Measurements from ENCODE around the gene COG7. TPM values are rescaled to one million over a fixed set of nuclear protein-coding genes. Genes with fewer than 3 reads are reported as not detected.
"Not testable (repeated sequence)": the region's sequence is repeated elsewhere in the genome, so short reads cannot be mapped to it uniquely, and the experiment has no call there.

Gene COG7
- total RNA-seq, 5 donors from 2014 or later (not counting 1 experiment from before 2014, with no cell fraction given) = 15.8 to 23.2 (median 22.4) TPM

DNA sequence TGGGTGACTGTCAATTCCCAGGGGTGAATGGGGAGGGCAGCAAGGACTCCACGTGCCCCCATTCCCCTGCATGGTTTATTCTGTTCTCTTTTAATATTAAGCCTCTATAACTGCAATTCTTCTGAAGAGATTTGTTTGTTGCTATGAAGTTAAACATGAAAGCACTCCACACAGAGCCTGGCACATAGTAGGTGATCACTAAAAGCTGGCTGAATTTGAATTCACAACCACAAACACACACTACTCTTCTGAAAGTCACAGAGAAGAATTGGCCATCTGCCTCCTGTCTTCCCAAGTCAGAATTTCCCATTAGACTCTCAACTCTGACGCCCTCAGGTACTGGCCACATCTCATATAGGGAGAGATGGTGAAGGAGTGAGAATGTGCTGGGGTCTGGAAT, 55.5 kb downstream of the COG7 start:
- no CpG with 5 or more reads among the region's 2 CpGs for WGBS (ENCODE audit: insufficient coverage)
- H3K27ac ChIP-seq (ENCODE audit: low read length) = no peak overlapping the region
- H3K36me3 Mint-ChIP-seq = peaks cover 75% of the 10 kb centered on the region
- H3K4me1 ChIP-seq (ENCODE audit: control insufficient read depth in 1 of 2, extremely low read depth in 1 of 2, insufficient read depth in 2 of 2, low read length in 2 of 2) = no peaks in the 10 kb centered on the region
- no peak overlapping the region for H3K27ac Mint-ChIP-seq
- peaks cover 3 to 69% of the 10 kb centered on the region in 2 donors for H3K36me3 ChIP-seq (ENCODE audit: control insufficient read depth in 2 of 2, extremely low read depth in 1 of 2, insufficient read depth in 1 of 2, low read length in 1 of 2)
- no peaks in the 10 kb centered on the region for H3K4me1 Mint-ChIP-seq
- CTCF ChIA-PET = no interaction called here
- H3K27me3 Mint-ChIP-seq = no peaks in the 10 kb centered on the region
- ATAC-seq (replicated peaks in 1 of 4) (no peak), DNase-seq (no peak)
- no peak overlapping the region for H3K4me3 ChIP-seq (ENCODE audit: control insufficient read depth in 1 of 2, extremely low read depth in 1 of 2, low read length in 1 of 2)
- POLR2A ChIA-PET = no interaction called here
- H3K9me3 ChIP-seq = no peaks in the 10 kb centered on the region
- H3K9me3 Mint-ChIP-seq = no peaks in the 10 kb centered on the region
- H3K4me3 Mint-ChIP-seq = no peak overlapping the region
- no peaks in the 10 kb centered on the region for H3K27me3 ChIP-seq (replicated peaks in 1 of 2; ENCODE audit: control insufficient read depth in 2 of 2, extremely low read depth in 1 of 2, insufficient read depth in 2 of 2, low read length in 1 of 2)

DNA sequence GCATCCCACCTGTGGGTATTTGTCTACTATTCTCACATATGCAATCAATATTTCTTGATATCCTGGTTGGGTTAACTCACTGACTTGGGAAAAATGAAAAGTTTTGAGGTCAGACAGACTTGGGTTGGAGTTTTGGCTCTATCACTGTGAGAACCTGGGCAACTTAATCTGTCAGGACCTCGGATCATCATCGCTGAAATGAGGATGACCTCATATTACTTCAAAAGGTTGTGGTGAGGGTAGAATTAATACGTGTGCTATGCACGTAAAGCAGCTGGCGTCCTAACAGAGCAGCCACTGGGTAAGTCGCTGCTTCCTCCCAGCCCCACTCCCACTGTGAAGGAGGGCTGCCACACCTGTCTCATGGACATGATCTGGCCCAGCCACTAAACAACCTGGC, 57.3 kb downstream of the COG7 start:
- WGBS (ENCODE audit: insufficient coverage) = no CpG with 5 or more reads among the region's 6 CpGs
- H3K4me3 ChIP-seq (ENCODE audit: control insufficient read depth in 1 of 2, extremely low read depth in 1 of 2, low read length in 1 of 2) = no peak overlapping the region
- POLR2A ChIA-PET = no interaction called here

DNA sequence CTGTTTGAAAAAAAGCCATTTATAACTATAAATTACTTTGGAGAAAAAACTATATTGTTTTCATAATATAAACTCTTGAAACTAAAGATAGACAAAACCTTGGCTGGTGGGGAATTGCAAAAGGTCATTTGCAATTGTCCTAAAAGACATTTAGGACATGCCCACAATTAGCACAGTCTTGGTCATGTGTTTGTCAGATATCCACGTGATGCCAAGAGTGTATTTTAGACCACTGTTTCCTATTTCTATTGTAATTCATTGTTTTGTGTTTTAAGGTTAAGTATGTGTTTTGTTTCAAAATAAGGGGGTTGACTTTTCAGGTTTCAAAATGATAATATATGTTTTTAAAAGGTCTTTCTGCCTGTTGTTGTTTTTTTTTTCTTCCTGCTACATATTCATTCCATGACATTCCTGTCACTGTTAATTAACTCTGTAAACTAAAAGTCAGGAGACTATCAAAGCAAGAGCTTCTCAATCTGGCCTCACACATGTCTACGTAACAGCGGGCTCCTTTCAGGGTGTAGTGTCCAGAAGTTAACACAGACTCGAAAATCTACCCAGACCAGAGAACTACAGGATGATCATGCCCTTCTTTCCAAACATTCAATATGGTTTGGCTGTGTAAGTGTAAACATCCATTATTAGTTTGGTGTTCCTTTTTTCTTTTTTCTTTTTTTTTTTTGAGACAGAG, 58.7 kb downstream of the COG7 start:
- no peak for DNase-seq
- Mint-ChIP-seq H3K4me3 (no peak overlapping the region), H3K4me1 (no peaks in the 10 kb centered on the region), H3K27me3 (no peaks in the 10 kb centered on the region), H3K27ac (no peak overlapping the region), H3K9me3 (no peaks in the 10 kb centered on the region), H3K36me3 (peaks cover 73% of the 10 kb centered on the region)
- no peak for ATAC-seq (replicated peaks in 1 of 4)
- ChIA-PET CTCF (no interaction called here), POLR2A (no interaction called here)
- H3K36me3 ChIP-seq (ENCODE audit: control insufficient read depth in 2 of 2, extremely low read depth in 1 of 2, insufficient read depth in 1 of 2, low read length in 1 of 2) = peaks cover 18 to 66% of the 10 kb centered on the region in 2 donors
- H3K4me1 ChIP-seq (ENCODE audit: control insufficient read depth in 1 of 2, extremely low read depth in 1 of 2, insufficient read depth in 2 of 2, low read length in 2 of 2) = no peaks in the 10 kb centered on the region
- no peaks in the 10 kb centered on the region for H3K27me3 ChIP-seq (replicated peaks in 1 of 2; ENCODE audit: control insufficient read depth in 2 of 2, extremely low read depth in 1 of 2, insufficient read depth in 2 of 2, low read length in 1 of 2)
- H3K27ac ChIP-seq (ENCODE audit: low read length) = no peak overlapping the region
- H3K4me3 ChIP-seq (ENCODE audit: control insufficient read depth in 1 of 2, extremely low read depth in 1 of 2, low read length in 1 of 2) = no peak overlapping the region
- no CpG with 5 or more reads among the region's 4 CpGs for WGBS (ENCODE audit: insufficient coverage)
- no peaks in the 10 kb centered on the region for H3K9me3 ChIP-seq

More for the DNA sequence above, 57.3 kb downstream of the COG7 start:
- ATAC-seq (replicated peaks in 1 of 4) (no peak), DNase-seq (no peak)
- Mint-ChIP-seq H3K4me3 (no peak overlapping the region), H3K27ac (no peak overlapping the region), H3K4me1 (no peaks in the 10 kb centered on the region), H3K27me3 (no peaks in the 10 kb centered on the region), H3K9me3 (no peaks in the 10 kb centered on the region), H3K36me3 (peaks cover 80% of the 10 kb centered on the region)
- CTCF ChIA-PET = no interaction called here
- Histone ChIP-seq H3K9me3 (no peaks in the 10 kb centered on the region), H3K4me1 (ENCODE audit: control insufficient read depth in 1 of 2, extremely low read depth in 1 of 2, insufficient read depth in 2 of 2, low read length in 2 of 2) (no peaks in the 10 kb centered on the region), H3K27me3 (replicated peaks in 1 of 2; ENCODE audit: control insufficient read depth in 2 of 2, extremely low read depth in 1 of 2, insufficient read depth in 2 of 2, low read length in 1 of 2) (no peaks in the 10 kb centered on the region), H3K36me3 (ENCODE audit: control insufficient read depth in 2 of 2, extremely low read depth in 1 of 2, insufficient read depth in 1 of 2, low read length in 1 of 2) (peaks cover 18 to 73% of the 10 kb centered on the region in 2 donors), H3K27ac (ENCODE audit: low read length) (no peak overlapping the region)

DNA sequence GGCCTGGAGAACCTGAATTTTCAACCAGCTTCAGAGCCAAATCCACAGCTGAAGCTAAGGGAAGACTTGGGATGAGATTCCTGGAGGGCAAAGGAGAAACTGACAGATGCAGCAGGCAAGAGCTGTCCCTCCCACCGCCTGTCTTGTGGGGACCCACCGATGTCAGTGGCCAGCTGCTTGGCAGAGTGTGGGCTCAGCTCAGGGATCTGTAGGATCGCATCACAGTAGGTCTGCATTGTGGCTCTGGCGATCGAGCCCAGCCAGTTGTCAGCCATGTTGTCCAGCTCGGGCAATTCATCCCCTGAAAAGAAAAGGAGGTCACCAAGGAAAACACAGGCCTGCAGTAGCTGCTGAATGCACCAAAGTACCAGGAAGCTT, 60.8 kb downstream of the COG7 start:
- POLR2A ChIA-PET = no interaction called here
- peaks cover 69% of the 10 kb centered on the region for H3K36me3 Mint-ChIP-seq

DNA sequence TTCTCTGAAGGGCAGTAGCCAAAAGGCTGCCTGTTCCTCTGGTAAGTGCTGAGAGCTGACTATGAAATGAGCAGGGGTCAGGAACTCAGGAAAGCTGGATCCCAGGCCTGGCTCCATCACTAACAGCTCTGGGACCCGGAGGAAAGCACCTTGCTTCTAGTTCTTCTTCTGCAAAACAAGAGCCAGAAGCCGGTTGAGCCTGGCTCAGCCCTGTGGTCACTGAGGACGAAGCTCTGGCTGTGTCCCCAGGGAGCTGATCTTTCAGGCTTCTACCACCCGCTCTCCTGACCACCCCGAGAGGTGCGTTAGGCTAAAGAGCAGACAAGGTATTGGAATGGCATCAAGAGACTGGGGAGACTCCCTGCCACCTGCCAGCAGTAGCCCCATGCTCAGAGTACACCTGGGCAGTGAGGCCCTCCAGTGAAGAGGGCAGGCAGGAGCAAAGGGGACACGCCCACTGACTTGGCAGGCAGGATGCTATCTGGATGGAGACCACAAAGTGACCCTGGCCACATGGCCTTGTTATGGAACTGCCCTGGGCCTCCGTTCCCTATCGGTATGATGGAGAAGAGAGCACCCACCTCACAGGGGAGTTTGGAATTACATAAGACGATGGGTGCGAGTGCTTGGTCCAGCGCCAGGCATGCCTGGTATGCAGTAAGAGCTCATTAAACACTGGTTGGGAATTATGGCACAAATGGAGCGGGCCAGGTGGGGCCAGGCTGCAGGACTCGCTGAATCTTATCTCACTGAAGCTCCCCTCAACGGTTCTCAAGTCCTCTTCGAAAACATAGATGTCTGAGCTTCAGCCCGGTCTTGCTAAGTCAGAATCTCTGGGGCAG, 61.4 kb downstream of the COG7 start:
- no peak overlapping the region for H3K27ac ChIP-seq (ENCODE audit: low read length)
- 97% methylated on average over 12 of the region's 17 CpGs for WGBS (ENCODE audit: insufficient coverage)
- no peaks in the 10 kb centered on the region for H3K4me1 Mint-ChIP-seq
- no peaks in the 10 kb centered on the region for H3K27me3 ChIP-seq (replicated peaks in 1 of 2; ENCODE audit: control insufficient read depth in 2 of 2, extremely low read depth in 1 of 2, insufficient read depth in 2 of 2, low read length in 1 of 2)
- no peaks in the 10 kb centered on the region for H3K27me3 Mint-ChIP-seq
- no peak overlapping the region for H3K4me3 Mint-ChIP-seq
- H3K4me1 ChIP-seq (ENCODE audit: control insufficient read depth in 1 of 2, extremely low read depth in 1 of 2, insufficient read depth in 2 of 2, low read length in 2 of 2) = no peaks in the 10 kb centered on the region
- H3K27ac Mint-ChIP-seq = no peak overlapping the region
- H3K4me3 ChIP-seq (ENCODE audit: control insufficient read depth in 1 of 2, extremely low read depth in 1 of 2, low read length in 1 of 2) = no peak overlapping the region
- H3K36me3 Mint-ChIP-seq = peaks cover 63% of the 10 kb centered on the region
- no peak for DNase-seq
- CTCF ChIA-PET = no interaction called here
- peaks cover 19 to 51% of the 10 kb centered on the region in 2 donors for H3K36me3 ChIP-seq (ENCODE audit: control insufficient read depth in 2 of 2, extremely low read depth in 1 of 2, insufficient read depth in 1 of 2, low read length in 1 of 2)
- no peak for ATAC-seq (replicated peaks in 1 of 4)
- no peaks in the 10 kb centered on the region for H3K9me3 Mint-ChIP-seq
- POLR2A ChIA-PET = no interaction called here
- no peaks in the 10 kb centered on the region for H3K9me3 ChIP-seq

More for the DNA sequence above, 60.8 kb downstream of the COG7 start:
- H3K27ac Mint-ChIP-seq = no peak overlapping the region
- no peaks in the 10 kb centered on the region for H3K9me3 Mint-ChIP-seq
- no peaks in the 10 kb centered on the region for H3K27me3 Mint-ChIP-seq
- no peaks in the 10 kb centered on the region for H3K27me3 ChIP-seq (replicated peaks in 1 of 2; ENCODE audit: control insufficient read depth in 2 of 2, extremely low read depth in 1 of 2, insufficient read depth in 2 of 2, low read length in 1 of 2)
- DNase-seq (no peak), ATAC-seq (replicated peaks in 1 of 4) (no peak)
- H3K4me1 ChIP-seq (ENCODE audit: control insufficient read depth in 1 of 2, extremely low read depth in 1 of 2, insufficient read depth in 2 of 2, low read length in 2 of 2) = no peaks in the 10 kb centered on the region
- no peaks in the 10 kb centered on the region for H3K4me1 Mint-ChIP-seq
- no peak overlapping the region for H3K4me3 ChIP-seq (ENCODE audit: control insufficient read depth in 1 of 2, extremely low read depth in 1 of 2, low read length in 1 of 2)
- WGBS (ENCODE audit: insufficient coverage) = 96% methylated on average over 6 of the region's 6 CpGs
- peaks cover 21 to 55% of the 10 kb centered on the region in 2 donors for H3K36me3 ChIP-seq (ENCODE audit: control insufficient read depth in 2 of 2, extremely low read depth in 1 of 2, insufficient read depth in 1 of 2, low read length in 1 of 2)
- H3K27ac ChIP-seq (ENCODE audit: low read length) = no peak overlapping the region
- no peaks in the 10 kb centered on the region for H3K9me3 ChIP-seq
- no peak overlapping the region for H3K4me3 Mint-ChIP-seq
- CTCF ChIA-PET = no interaction called here

DNA sequence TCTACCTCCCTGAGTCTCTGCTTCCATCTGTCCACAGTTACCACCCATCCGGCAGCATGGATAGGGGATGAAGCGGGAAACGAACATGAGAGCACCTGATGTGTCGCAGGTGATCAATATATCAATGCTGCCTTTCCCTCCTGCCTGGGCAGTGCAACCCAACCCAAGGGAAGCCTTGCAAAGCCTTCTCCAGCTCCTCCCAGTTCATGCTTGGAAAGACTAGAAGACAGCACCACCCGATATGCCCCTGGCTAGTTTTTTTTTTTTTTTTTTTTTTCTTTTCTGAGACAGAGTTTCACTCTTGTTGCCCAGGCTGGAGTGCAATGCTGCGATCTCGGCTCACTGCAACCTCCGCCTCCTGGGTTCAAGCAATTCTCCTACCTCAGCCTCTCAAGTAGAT, 63.1 kb downstream of the COG7 start:
- H3K9me3 Mint-ChIP-seq; H3K4me3 Mint-ChIP-seq; ATAC-seq (replicated peaks in 1 of 4); H3K4me3 ChIP-seq (ENCODE audit: control insufficient read depth in 1 of 2, extremely low read depth in 1 of 2, low read length in 1 of 2); H3K27ac ChIP-seq (ENCODE audit: low read length); H3K27ac Mint-ChIP-seq; H3K27me3 ChIP-seq (replicated peaks in 1 of 2; ENCODE audit: control insufficient read depth in 2 of 2, extremely low read depth in 1 of 2, insufficient read depth in 2 of 2, low read length in 1 of 2); CTCF ChIA-PET; DNase-seq; POLR2A ChIA-PET; H3K4me1 Mint-ChIP-seq; H3K27me3 Mint-ChIP-seq; H3K9me3 ChIP-seq; H3K4me1 ChIP-seq (ENCODE audit: control insufficient read depth in 1 of 2, extremely low read depth in 1 of 2, insufficient read depth in 2 of 2, low read length in 2 of 2): not testable (repeated sequence)
- WGBS (ENCODE audit: insufficient coverage) = 93% methylated on average over 4 of the region's 8 CpGs
- H3K36me3 Mint-ChIP-seq = peaks cover 51% of the 10 kb centered on the region
- peaks cover 19 to 39% of the 10 kb centered on the region in 2 donors for H3K36me3 ChIP-seq (ENCODE audit: control insufficient read depth in 2 of 2, extremely low read depth in 1 of 2, insufficient read depth in 1 of 2, low read length in 1 of 2)

Measured in T-cell (primary cell).